GM12864 (cell line): ENCODE results near the gene GTF3C5.
"Not testable (repeated sequence)": the region's sequence is repeated elsewhere in the genome, so short reads cannot be mapped to it uniquely, and the experiment has no call there.

Source experiments
- DNase-seq: peaks from one replicate; pipeline ENCODE4 v3.0.0-alpha.2; 2011; ENCODE audit warnings: low read depth
- H3K4me3 ChIP-seq: 2 replicates; pipeline ENCODE4 v1.5.1; 2011; ENCODE audit warnings: mild to moderate bottlenecking, low read depth, low read length, control low read depth
- TF ChIP-seq, protein P1 (sequence below): IDR thresholded peaks from 2 replicates; pipeline ENCODE4 v1.5.1; 2011; ENCODE audit warnings: low read depth, mild to moderate bottlenecking, moderate library complexity, low read length, control low read depth, inconsistent platforms; ENCODE audit errors: missing control alignments

GTF3C5 gene

DNA sequence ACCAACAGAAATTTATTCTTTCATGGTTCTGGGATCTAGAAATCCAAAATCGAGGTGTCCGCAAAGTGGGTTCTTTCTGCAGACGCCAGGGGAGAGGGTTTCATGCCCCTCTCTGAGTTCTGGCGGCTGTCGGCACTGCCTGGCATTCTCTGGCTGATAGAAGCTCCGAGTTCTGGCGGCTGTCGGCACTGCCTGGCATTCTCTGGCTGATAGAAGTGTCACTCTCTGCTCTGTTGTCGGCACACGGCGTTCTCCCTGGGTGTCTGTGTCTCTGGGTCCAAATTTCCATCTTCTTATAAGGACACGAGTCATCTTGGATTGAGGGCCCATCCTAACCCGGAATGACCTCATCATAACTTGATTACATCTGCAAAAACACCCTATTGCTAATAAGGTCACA is 44.7 kb upstream of the GTF3C5 start:
- no peak for DNase-seq
- no peak overlapping the region for H3K4me3 ChIP-seq
- TF ChIP-seq, protein P1, sequence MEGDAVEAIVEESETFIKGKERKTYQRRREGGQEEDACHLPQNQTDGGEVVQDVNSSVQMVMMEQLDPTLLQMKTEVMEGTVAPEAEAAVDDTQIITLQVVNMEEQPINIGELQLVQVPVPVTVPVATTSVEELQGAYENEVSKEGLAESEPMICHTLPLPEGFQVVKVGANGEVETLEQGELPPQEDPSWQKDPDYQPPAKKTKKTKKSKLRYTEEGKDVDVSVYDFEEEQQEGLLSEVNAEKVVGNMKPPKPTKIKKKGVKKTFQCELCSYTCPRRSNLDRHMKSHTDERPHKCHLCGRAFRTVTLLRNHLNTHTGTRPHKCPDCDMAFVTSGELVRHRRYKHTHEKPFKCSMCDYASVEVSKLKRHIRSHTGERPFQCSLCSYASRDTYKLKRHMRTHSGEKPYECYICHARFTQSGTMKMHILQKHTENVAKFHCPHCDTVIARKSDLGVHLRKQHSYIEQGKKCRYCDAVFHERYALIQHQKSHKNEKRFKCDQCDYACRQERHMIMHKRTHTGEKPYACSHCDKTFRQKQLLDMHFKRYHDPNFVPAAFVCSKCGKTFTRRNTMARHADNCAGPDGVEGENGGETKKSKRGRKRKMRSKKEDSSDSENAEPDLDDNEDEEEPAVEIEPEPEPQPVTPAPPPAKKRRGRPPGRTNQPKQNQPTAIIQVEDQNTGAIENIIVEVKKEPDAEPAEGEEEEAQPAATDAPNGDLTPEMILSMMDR: no peak

DNA sequence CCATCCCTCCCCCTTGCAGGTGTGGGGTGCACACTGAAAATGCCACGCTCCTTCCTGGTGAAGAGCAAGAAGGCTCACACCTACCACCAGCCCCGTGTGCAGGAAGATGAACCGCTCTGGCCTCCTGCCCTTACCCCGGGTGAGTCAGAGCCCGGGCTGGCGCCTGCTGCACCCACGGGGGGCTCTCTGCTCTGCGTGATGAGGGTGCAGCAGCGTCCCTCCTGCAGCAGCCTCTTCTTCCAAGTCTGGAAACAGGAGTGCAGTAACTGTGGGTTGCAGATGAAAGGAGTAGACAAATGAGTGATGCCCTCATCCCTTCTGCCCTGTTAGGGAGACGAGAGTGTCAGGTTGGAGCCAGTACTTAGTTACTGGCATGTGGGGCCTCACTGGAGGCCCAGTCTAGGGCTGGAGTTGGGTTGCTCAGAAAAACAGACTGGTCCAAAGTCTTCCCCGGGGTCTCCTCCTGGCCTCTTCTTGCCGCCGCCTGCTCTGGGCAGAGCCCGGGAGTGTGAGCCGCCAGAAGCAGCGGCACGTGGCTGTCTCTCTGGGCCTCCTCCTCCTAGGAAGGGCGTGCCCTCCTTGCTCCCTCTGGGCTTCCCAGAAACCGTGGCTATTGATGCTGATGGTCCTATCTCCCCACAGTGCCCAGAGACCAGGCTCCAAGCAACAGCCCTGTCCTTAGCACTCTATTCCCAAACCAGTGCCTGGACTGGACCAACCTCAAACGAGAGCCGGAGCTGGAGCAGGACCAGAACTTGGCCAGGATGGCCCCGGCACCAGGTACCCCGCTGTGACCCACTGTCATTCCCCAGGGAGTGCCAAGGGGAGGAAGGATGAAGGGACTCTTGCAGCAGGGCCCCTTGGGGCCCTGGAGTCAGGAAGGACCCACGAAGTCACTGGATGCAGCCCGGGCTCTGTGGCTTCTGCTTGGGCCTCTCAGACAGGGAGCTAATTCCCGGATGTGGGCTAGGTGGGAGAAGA is 43.9 kb upstream of the GTF3C5 start:
- H3K4me3 ChIP-seq: no peak overlapping the region
- no peak for DNase-seq
- TF ChIP-seq, protein P1: no peak

DNA sequence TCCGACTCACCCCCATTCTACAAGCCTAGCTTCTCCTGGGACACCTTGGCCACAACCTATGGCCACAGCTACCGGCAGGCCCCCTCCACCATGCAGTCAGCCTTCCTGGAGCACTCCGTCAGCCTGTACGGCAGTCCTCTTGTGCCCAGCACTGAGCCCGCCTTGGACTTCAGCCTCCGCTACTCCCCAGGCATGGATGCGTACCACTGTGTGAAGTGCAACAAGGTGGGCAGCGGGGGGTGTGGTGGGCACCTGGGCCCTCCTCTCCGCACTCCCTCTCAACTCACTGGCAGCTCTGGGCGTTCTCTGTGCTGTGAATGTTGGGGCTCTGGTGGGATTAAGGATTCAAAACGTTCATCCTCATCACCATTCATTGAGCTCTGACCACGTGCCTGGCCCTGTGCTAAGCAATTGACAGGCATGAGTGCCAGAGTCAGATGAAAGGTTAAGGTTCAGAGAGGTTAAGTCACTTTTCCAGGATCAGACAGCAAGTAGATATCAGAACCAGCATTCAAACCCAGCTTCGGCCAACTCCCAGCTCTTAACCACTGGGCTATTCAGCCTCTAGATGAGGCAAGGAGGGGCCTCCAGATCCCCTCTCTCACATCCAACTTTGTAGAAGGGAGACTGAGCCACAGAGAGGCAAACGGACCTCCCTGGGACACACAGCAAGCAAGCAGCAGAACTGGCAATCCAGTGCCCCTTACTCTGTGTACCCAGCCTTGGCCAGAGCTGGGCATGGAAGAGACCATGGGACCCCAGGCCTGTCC is 42.4 kb upstream of the GTF3C5 start:
- no peak overlapping the region for H3K4me3 ChIP-seq
- no peak for DNase-seq
- TF ChIP-seq, protein P1: no peak

DNA sequence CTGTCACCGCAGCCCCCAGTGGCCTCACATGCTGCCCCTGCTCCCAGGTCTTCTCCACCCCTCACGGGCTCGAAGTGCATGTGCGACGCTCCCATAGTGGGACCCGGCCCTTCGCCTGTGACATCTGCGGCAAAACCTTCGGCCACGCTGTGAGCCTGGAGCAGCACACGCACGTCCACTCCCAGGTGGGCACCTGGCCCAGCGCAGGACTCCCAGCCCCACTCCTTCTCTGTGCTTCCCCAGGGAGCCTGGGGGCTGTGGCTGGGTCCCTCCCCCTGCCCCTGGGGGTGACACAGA is 41.8 kb upstream of the GTF3C5 start:
- TF ChIP-seq, protein P1: no peak
- no peak for DNase-seq
- H3K4me3 ChIP-seq: no peak overlapping the region

DNA sequence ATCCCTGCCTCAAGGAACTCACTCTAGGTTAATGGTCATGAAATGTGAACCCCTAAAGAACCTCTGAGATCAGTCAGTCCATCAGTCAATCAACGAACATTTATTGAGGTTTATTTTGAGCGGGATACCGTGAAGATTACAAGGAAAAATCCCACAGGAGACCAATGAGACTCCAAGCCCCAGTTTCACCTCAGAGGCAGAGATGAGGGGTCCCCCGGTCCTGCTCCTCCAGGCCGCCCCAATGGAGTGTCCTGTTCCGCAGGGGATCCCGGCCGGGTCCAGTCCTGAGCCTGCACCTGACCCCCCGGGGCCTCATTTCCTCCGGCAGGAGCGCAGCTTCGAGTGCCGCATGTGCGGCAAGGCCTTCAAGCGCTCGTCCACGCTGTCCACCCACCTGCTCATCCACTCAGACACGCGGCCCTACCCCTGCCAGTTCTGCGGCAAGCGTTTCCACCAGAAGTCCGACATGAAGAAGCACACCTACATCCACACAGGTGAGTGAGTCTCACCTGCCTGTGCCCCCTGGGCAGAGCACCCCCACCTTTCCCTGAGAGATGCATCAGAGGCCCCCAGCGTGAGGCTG is 41.3 kb upstream of the GTF3C5 start:
- DNase-seq: no peak
- no peak overlapping the region for H3K4me3 ChIP-seq
- TF ChIP-seq, protein P1: no peak

DNA sequence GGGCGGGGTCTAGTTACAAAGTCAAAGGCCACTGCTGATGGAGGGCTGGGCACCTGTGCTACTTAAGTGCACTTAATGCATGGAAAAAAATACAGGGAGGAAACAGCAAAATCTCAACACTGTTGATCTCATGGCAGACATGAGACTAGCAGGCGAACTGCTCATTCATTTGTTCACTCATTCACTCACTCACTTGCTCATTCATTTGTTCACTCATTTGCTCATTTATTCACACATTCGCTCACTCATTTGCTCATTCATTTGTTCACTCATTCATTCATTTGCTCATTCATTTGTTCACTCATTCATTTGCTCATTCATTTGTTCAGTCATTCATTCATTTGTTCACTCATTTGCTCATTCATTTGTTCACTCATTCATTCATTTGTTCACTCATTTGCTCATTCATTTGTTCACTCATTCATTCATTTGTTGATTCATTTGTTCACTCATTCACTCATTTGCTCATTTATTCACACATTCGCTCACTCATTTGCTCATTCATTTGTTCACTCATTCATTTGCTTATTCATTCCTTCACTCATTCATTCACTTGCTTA is 40.7 kb upstream of the GTF3C5 start:
- not testable (repeated sequence) for DNase-seq, H3K4me3 ChIP-seq

DNA sequence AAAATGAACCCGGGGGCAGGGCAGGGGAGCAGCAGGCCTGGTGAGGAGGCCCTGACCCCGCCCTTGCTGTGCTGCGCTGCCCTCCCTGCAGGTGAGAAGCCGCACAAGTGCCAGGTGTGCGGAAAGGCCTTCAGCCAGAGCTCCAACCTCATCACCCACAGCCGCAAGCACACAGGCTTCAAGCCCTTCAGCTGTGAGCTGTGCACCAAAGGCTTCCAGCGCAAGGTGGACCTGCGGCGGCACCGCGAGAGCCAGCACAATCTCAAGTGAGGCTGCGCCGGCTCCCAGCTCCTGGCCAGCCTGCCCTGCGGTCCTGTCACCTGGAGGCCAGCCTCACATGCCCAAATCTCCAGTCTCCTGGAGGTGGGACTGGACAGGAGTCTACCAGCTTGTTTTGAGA is 40.0 kb upstream of the GTF3C5 start:
- TF ChIP-seq, protein P1: no peak
- H3K4me3 ChIP-seq: no peak overlapping the region
- no peak for DNase-seq
